Effector CD4-positive, alpha-beta T cell (primary cell): ENCODE measurements around the gene GABRD.

Experiments
- DNase-seq: peaks from one replicate; pipeline ENCODE4 v3.0.0-alpha.2; 2020

The GABRD gene

GRCh38 chr1:2042830-2043773 is 24.0 kb downstream of the GABRD start:
- DNase-seq, result no peak

GRCh38 chr1:2043886-2044285 is 24.7 kb downstream of the GABRD start:
- DNase-seq, result no peak

GRCh38 chr1:2044510-2045319 is 25.6 kb downstream of the GABRD start:
- peak; percentile 70 for DNase-seq

- DNase-seq, result no peak
These were observed 26.5 kb downstream of the GABRD start for GRCh38 chr1:2045468-2046173.

GRCh38 chr1:2046174-2046917 is 27.2 kb downstream of the GABRD start:
- no peak for DNase-seq

- DNase-seq, result no peak
These were observed 28.0 kb downstream of the GABRD start for GRCh38 chr1:2046953-2047748.

GRCh38 chr1:2047749-2048729 is 28.9 kb downstream of the GABRD start:
- no peak for DNase-seq

- DNase-seq, result no peak
These were observed 30.1 kb downstream of the GABRD start for GRCh38 chr1:2049225-2049717.

- peak; percentile 89 for DNase-seq
These were observed 30.7 kb downstream of the GABRD start, which contains the start of gene PRKCZ for GRCh38 chr1:2049718-2050431. Gene PRKCZ, plus strand, starts transcription at chr1:2050411. Its CDS starts 220 bp downstream, at chr1:2050631.

GRCh38 chr1:2050461-2050792 is 31.3 kb downstream of the GABRD start:
- no peak for DNase-seq

- no peak for DNase-seq
These were observed 31.9 kb downstream of the GABRD start for GRCh38 chr1:2050793-2051682.

GRCh38 chr1:2052054-2052679 is 33.0 kb downstream of the GABRD start:
- no peak for DNase-seq

GRCh38 chr1:2052756-2053155 is 33.6 kb downstream of the GABRD start:
- DNase-seq, result no peak

- no peak for DNase-seq
These were observed 34.1 kb downstream of the GABRD start for GRCh38 chr1:2053217-2053616.

GRCh38 chr1:2053784-2054376 is 34.7 kb downstream of the GABRD start:
- no peak for DNase-seq

GRCh38 chr1:2054560-2054959 is 35.4 kb downstream of the GABRD start:
- no peak for DNase-seq

- no peak for DNase-seq
These were observed 36.9 kb downstream of the GABRD start for GRCh38 chr1:2055911-2056575.
